GM18873 (cell line): ENCODE measurements around the gene LINGO1.

Source experiments
- ATAC-seq: cut with Tn5 transposase; IDR thresholded peaks from one replicate; pipeline ENCODE4 v1.9.1; 2021; ENCODE audit warnings: mild to moderate bottlenecking, moderate library complexity, moderate number of reproducible peaks; ENCODE audit not compliant: unreplicated experiment, low FRiP score

The LINGO1 gene

GRCh38 chr15:77575203-77575934 is 57.3 kb downstream of the LINGO1 start:
- no peak for ATAC-seq

- ATAC-seq: no peak
Observed at GRCh38 chr15:77574521-77575202, 58.0 kb downstream of the LINGO1 start.

- no peak for ATAC-seq
Observed at GRCh38 chr15:77573802-77574201, 58.9 kb downstream of the LINGO1 start.

GRCh38 chr15:77572186-77572585 is 60.5 kb downstream of the LINGO1 start:
- no peak for ATAC-seq

- ATAC-seq: no peak
Observed at GRCh38 chr15:77571741-77572140, 61.0 kb downstream of the LINGO1 start.

GRCh38 chr15:77571181-77571580 is 61.5 kb downstream of the LINGO1 start:
- no peak for ATAC-seq

- no peak for ATAC-seq
Observed at GRCh38 chr15:77569729-77570125, 63.0 kb downstream of the LINGO1 start.

GRCh38 chr15:77568973-77569728 is 63.6 kb downstream of the LINGO1 start:
- no peak for ATAC-seq

- no peak for ATAC-seq
Observed at GRCh38 chr15:77568014-77568972, 64.4 kb downstream of the LINGO1 start.

GRCh38 chr15:77567202-77567601 is 65.5 kb downstream of the LINGO1 start:
- ATAC-seq: no peak

- ATAC-seq: no peak
Observed at GRCh38 chr15:77566092-77566491, 66.6 kb downstream of the LINGO1 start.

- ATAC-seq: no peak
Observed at GRCh38 chr15:77565378-77565915, 67.3 kb downstream of the LINGO1 start.

- ATAC-seq: no peak
Observed at GRCh38 chr15:77564938-77565337, 67.8 kb downstream of the LINGO1 start.

GRCh38 chr15:77564341-77564740 is 68.4 kb downstream of the LINGO1 start:
- no peak for ATAC-seq

- ATAC-seq: no peak
Observed at GRCh38 chr15:77563623-77564156, 69.0 kb downstream of the LINGO1 start.
